Measurements from ENCODE around the gene PRKAR1B. TPM values are rescaled to one million over a fixed set of nuclear protein-coding genes. Genes with fewer than 3 reads are reported as not detected.
A peak's percentile ranks its signal among the peaks of the same experiment; 100 is the strongest.

Gene PRKAR1B
- total and polyA plus RNA-seq, 10 of the 15 experiments (the other 5 are each of a cell fraction or from before 2014, with no cell fraction given): 1.4 to 45.6 (median 19.3) TPM

DNA sequence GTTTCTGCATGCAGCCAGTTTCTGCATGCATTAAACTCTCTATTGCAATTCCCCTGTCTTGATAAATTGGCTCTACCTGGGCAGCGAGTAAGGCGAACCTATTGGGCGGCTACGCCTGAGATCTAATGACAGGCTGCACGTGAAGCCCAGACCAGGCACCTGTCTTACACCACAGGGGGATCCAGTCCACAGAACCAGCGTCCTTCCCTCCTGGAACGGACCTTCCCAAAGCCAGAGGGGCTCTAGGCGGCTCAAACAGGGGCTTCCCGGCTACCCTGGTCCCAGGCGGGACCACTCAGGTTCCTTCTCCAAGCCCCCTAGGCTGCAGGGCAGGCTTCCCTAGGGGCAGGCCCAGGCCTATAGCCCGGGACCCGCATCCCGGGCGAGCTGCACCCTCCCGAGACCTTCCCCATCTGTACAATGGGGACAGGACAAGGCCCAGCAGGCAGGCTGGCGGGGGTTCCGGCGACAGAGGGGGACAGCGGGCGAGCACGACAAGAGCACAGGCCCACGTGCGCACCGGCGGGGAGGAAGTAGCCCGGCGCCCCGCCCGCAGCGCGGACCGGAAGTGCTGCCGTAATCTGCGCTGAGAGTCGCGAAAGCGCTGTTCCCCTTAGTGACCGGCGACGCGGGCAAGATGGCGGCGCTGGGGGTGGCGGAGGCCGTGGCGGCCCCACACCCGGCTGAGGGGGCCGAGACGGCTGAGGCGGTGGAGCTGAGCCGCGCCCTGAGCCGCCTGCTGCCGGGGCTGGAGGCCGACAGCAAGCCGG is 812 bp downstream of the PRKAR1B start, which contains the start of gene DNAAF5 (continued):
- TF ChIP-seq SMARCA5 (IDR thresholded peaks at IDR 0.05) (no peak), ZNF274 (IDR thresholded peaks at IDR 0.05; ENCODE audit: insufficient read depth, insufficient read length) (no peak), KAT2A (conservative IDR thresholded peaks at IDR 0.05; ENCODE audit: control insufficient read depth, low read depth, low read length) (no peak), ZBED1 (IDR thresholded peaks at IDR 0.05; ENCODE audit: borderline replicate concordance) (no peak), CEBPB (IDR thresholded peaks at IDR 0.05; ENCODE audit: borderline replicate concordance in 1 of 2, low read depth in 2 of 2, low read length in 2 of 2) (no peak)
- TF ChIP-seq, protein P1, sequence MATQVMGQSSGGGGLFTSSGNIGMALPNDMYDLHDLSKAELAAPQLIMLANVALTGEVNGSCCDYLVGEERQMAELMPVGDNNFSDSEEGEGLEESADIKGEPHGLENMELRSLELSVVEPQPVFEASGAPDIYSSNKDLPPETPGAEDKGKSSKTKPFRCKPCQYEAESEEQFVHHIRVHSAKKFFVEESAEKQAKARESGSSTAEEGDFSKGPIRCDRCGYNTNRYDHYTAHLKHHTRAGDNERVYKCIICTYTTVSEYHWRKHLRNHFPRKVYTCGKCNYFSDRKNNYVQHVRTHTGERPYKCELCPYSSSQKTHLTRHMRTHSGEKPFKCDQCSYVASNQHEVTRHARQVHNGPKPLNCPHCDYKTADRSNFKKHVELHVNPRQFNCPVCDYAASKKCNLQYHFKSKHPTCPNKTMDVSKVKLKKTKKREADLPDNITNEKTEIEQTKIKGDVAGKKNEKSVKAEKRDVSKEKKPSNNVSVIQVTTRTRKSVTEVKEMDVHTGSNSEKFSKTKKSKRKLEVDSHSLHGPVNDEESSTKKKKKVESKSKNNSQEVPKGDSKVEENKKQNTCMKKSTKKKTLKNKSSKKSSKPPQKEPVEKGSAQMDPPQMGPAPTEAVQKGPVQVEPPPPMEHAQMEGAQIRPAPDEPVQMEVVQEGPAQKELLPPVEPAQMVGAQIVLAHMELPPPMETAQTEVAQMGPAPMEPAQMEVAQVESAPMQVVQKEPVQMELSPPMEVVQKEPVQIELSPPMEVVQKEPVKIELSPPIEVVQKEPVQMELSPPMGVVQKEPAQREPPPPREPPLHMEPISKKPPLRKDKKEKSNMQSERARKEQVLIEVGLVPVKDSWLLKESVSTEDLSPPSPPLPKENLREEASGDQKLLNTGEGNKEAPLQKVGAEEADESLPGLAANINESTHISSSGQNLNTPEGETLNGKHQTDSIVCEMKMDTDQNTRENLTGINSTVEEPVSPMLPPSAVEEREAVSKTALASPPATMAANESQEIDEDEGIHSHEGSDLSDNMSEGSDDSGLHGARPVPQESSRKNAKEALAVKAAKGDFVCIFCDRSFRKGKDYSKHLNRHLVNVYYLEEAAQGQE (IDR thresholded peaks at IDR 0.05; ENCODE audit: low read depth, low read length): no peak
- TF ChIP-seq, protein P2, sequence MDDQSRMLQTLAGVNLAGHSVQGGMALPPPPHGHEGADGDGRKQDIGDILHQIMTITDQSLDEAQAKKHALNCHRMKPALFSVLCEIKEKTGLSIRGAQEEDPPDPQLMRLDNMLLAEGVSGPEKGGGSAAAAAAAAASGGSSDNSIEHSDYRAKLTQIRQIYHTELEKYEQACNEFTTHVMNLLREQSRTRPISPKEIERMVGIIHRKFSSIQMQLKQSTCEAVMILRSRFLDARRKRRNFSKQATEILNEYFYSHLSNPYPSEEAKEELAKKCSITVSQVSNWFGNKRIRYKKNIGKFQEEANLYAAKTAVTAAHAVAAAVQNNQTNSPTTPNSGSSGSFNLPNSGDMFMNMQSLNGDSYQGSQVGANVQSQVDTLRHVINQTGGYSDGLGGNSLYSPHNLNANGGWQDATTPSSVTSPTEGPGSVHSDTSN (IDR thresholded peaks at IDR 0.05; ENCODE audit: insufficient replicate concordance, low read depth, low read length): no peak
- TF ChIP-seq, protein P3, sequence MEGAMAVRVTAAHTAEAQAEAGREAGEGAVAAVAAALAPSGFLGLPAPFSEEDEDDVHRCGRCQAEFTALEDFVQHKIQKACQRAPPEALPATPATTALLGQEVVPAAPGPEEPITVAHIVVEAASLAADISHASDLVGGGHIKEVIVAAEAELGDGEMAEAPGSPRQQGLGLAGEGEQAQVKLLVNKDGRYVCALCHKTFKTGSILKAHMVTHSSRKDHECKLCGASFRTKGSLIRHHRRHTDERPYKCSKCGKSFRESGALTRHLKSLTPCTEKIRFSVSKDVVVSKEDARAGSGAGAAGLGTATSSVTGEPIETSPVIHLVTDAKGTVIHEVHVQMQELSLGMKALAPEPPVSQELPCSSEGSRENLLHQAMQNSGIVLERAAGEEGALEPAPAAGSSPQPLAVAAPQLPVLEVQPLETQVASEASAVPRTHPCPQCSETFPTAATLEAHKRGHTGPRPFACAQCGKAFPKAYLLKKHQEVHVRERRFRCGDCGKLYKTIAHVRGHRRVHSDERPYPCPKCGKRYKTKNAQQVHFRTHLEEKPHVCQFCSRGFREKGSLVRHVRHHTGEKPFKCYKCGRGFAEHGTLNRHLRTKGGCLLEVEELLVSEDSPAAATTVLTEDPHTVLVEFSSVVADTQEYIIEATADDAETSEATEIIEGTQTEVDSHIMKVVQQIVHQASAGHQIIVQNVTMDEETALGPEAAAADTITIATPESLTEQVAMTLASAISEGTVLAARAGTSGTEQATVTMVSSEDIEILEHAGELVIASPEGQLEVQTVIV (IDR thresholded peaks at IDR 0.05; ENCODE audit: borderline replicate concordance, partially characterized antibody): peak; percentile 99
- TF ChIP-seq, protein P4, sequence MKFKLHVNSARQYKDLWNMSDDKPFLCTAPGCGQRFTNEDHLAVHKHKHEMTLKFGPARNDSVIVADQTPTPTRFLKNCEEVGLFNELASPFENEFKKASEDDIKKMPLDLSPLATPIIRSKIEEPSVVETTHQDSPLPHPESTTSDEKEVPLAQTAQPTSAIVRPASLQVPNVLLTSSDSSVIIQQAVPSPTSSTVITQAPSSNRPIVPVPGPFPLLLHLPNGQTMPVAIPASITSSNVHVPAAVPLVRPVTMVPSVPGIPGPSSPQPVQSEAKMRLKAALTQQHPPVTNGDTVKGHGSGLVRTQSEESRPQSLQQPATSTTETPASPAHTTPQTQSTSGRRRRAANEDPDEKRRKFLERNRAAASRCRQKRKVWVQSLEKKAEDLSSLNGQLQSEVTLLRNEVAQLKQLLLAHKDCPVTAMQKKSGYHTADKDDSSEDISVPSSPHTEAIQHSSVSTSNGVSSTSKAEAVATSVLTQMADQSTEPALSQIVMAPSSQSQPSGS (IDR thresholded peaks at IDR 0.05; ENCODE audit: low read length): no peak
- TF ChIP-seq, protein P5, sequence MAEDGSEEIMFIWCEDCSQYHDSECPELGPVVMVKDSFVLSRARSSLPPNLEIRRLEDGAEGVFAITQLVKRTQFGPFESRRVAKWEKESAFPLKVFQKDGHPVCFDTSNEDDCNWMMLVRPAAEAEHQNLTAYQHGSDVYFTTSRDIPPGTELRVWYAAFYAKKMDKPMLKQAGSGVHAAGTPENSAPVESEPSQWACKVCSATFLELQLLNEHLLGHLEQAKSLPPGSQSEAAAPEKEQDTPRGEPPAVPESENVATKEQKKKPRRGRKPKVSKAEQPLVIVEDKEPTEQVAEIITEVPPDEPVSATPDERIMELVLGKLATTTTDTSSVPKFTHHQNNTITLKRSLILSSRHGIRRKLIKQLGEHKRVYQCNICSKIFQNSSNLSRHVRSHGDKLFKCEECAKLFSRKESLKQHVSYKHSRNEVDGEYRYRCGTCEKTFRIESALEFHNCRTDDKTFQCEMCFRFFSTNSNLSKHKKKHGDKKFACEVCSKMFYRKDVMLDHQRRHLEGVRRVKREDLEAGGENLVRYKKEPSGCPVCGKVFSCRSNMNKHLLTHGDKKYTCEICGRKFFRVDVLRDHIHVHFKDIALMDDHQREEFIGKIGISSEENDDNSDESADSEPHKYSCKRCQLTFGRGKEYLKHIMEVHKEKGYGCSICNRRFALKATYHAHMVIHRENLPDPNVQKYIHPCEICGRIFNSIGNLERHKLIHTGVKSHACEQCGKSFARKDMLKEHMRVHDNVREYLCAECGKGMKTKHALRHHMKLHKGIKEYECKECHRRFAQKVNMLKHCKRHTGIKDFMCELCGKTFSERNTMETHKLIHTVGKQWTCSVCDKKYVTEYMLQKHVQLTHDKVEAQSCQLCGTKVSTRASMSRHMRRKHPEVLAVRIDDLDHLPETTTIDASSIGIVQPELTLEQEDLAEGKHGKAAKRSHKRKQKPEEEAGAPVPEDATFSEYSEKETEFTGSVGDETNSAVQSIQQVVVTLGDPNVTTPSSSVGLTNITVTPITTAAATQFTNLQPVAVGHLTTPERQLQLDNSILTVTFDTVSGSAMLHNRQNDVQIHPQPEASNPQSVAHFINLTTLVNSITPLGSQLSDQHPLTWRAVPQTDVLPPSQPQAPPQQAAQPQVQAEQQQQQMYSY (CRISPR knock-in tag; IDR thresholded peaks at IDR 0.05): no peak

All from GM12878 (cell line).